GM12872 (cell line): ENCODE measurements around the gene OLFM1.

Experiments
- CTCF ChIP-seq: IDR thresholded peaks from 3 replicates; pipeline ENCODE4 v1.5.1; 2011; ENCODE audit warnings: low read depth, mild to moderate bottlenecking, low read length, moderate library complexity; ENCODE audit not compliant: insufficient read depth

OLFM1 gene

DNA sequence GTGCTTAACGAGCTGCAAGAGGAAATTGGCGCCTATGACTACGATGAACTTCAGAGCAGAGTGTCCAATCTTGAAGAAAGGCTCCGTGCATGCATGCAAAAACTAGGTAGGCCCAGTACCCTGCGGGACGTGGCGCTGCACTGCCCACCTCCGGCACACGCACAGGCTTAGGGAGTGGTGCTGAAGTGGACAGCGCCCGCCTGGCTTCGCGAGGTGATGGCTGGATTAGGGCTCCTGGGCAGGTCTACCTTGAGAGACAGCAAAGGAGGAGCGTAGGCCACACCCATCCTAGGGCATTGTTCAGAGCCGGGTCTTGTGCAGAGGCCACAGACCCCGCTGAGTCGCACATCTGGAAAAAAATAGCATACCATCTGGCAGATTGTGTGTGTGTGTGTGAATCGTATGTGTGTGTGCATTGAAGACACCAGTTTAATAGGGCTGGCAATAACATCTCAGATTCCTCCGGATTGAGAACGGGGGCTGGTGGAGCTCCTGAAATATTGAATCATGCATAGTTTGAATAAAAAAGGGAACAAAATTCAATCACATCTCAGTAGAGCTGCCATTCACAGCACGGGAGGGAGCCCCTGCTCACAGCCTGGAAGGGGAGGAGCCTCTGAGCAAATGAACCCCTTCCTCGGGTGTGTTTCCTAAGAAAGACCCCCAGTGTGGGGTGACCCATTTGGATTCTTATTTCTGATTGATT is 11.1 kb downstream of the OLFM1 start:
- TF ChIP-seq CTCF, result no peak

DNA sequence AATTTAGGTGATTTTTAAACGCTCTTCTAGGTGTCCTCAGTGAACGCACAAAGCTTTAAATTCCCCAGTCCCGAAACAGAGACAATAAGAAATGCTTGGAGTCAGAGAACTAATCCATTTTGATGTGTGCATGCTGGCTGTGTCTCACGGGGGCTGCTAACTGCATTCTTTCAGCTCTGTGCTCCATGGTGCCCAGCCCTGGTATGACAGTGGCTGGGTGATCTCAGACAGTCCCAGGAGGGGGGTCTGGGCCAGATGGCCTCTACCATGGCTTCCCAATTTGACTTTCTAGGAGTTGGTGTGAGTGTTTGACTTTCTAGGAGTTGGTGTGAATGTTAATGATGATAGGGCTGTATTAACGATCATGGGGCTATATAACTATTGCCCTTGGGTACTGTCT is 12.1 kb downstream of the OLFM1 start:
- TF ChIP-seq CTCF, result no peak

GRCh38 chr9:135100241-135100681 is 12.8 kb downstream of the OLFM1 start:
- no peak for TF ChIP-seq CTCF

GRCh38 chr9:135100725-135101410 is 13.4 kb downstream of the OLFM1 start:
- no peak for TF ChIP-seq CTCF

DNA sequence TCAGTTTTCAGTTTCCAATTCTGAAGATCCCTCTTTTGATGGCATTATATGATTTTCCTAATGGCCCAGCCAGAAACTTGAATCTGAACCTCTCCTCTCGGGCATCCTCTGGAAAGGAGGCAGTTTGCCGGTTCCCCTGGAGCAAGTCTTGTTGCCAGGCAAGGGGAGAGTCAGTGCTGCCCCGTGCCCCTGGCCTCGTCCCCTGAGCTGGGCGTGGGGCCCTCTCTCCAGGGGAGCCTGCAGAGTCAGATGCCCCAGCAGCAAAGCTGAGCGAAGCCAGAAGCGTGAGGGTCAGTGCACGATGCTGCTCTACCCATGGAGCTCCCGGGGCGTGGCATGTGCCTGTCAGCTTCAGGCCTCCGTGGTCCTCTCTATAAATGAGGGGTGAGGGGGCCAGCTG is 14.0 kb downstream of the OLFM1 start:
- TF ChIP-seq CTCF, result no peak

GRCh38 chr9:135101926-135102325 is 14.5 kb downstream of the OLFM1 start:
- no peak for TF ChIP-seq CTCF

DNA sequence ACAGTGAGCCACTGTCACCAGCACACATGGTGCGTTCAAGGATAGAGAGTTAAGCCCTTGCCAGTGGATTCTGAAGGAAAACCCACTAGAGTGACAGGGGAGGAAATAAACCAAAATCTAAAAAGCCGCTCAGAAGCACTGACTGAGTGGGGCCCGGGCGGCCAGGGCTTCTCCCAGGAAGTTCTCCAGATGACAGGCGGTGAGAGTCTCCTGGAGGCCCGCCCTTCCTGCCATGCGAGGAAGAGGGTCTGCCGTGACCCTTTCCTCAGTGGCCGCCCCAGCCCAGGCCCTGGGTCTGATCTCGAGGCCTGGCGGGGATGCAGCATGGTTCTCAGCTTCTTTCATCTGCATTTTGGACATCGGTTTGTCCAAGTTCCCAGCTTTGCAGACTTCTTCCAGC is 14.9 kb downstream of the OLFM1 start:
- no peak for TF ChIP-seq CTCF
